Peyer's patch (tissue), 4 donors: Measurements from ENCODE around the gene PDIA2. TPM values are rescaled to one million over a fixed set of nuclear protein-coding genes. Genes with fewer than 3 reads are reported as not detected.

Source experiments
- DNase-seq, 3 donors: peaks; one replicate each; pipeline ENCODE4 v3.0.0-alpha.2; 2017 to 2019
- H3K27ac ChIP-seq, 4 donors: fragments of 200-600 bp; sonication (generic); one replicate each; pipeline ENCODE4 v1.5.1; 2016 to 2019
- H3K27me3 ChIP-seq, 2 donors: fragments of 200-600 bp; sonication (generic); one replicate each; pipeline ENCODE4 v1.5.1; 2019
- H3K36me3 ChIP-seq, 3 donors: fragments of 200-600 bp; sonication (generic); one replicate each; pipeline ENCODE4 v1.5.1; 2016 to 2019
- H3K4me1 ChIP-seq, 4 donors: fragments of 200-600 bp; sonication (generic); one replicate each; pipeline ENCODE4 v1.5.1; 2016 to 2019
- H3K4me3 ChIP-seq, 4 donors: fragments of 200-600 bp; sonication (generic); 1 replicate in 3 of 4; 2 replicates in 1 of 4; pipeline ENCODE4 v1.5.1; 2016 to 2019; ENCODE audit warnings: mild to moderate bottlenecking in 1 of 4
- H3K9me3 ChIP-seq, 4 donors: fragments of 200-600 bp; sonication (generic); one replicate each; pipeline ENCODE4 v1.5.1; 2016 to 2019; ENCODE audit warnings: mild to moderate bottlenecking in 1 of 4
- POLR2A ChIP-seq, 2 donors: fragments of 450-650 bp; IDR thresholded peaks; one replicate each; pipeline ENCODE4 v1.5.1; 2017; ENCODE audit warnings: antibody characterized with exemption in 2 of 2, mild to moderate bottlenecking in 2 of 2, moderate library complexity in 2 of 2
- total RNA-seq, 4 donors: library from RNA; depleted of rRNA; stranded (reverse); fragments of >200 nt; gene quantifications; one replicate each; pipeline ENCODE4 v1.1.0, GENCODE V29; 2016
- TF ChIP-seq, protein P1 (sequence below), 6 experiments: fragments of 450-650 bp in 4 of 6; fragments of 200-600 bp in 2 of 6; sonication (generic) in 1 of 6; IDR thresholded peaks; one replicate each; pipeline ENCODE4 v1.5.1; 2017 to 2019; ENCODE audit warnings: antibody characterized with exemption in 6 of 6, mild to moderate bottlenecking in 3 of 6, moderate library complexity in 1 of 6

The PDIA2 gene
- total RNA-seq, 4 donors from 2014 or later = 1.7 to 29.2 (median 11.1) TPM

DNA sequence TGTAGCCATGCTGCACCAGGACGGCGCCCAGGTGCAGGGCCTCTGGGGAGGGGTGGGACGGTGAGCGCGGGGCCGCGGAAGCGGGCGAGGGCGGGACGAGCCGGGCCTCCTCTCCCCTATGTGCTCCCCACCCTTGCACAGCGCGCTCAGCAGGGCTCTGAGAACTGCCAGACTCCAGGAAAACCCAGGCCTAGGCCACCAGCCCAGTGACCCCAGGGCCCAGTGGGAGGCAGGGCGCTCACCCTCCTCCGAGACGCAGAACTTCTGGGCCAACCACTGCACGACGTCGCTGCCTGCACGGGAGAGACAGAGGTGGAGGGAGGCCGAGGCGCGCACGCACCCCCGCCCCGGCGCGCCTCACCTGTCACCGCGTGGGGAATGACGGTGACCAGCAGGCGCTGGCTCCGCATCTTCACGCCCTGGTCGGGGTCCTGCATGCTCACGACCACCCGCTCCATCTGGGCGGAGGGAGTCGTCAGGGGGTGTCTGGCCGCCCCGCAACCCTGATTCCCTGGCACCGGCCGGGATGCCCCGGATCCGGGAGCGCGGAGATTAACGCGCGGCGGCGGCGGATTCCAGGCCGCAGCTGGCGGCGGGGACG lies 7.8 kb upstream of the PDIA2 start:
- H3K4me1 ChIP-seq = peaks cover 0 to 36% (median 9%) of the 10 kb centered on the region in 4 donors
- peak in 1 of 2 donors; percentile 29 for TF ChIP-seq POLR2A (IDR thresholded peaks at IDR 0.05)
- TF ChIP-seq, protein P1, sequence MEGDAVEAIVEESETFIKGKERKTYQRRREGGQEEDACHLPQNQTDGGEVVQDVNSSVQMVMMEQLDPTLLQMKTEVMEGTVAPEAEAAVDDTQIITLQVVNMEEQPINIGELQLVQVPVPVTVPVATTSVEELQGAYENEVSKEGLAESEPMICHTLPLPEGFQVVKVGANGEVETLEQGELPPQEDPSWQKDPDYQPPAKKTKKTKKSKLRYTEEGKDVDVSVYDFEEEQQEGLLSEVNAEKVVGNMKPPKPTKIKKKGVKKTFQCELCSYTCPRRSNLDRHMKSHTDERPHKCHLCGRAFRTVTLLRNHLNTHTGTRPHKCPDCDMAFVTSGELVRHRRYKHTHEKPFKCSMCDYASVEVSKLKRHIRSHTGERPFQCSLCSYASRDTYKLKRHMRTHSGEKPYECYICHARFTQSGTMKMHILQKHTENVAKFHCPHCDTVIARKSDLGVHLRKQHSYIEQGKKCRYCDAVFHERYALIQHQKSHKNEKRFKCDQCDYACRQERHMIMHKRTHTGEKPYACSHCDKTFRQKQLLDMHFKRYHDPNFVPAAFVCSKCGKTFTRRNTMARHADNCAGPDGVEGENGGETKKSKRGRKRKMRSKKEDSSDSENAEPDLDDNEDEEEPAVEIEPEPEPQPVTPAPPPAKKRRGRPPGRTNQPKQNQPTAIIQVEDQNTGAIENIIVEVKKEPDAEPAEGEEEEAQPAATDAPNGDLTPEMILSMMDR (IDR thresholded peaks at IDR 0.05) = no peak
- no peak for DNase-seq
- H3K9me3 ChIP-seq = no peaks in the 10 kb centered on the region
- H3K27ac ChIP-seq = peak overlapping the region in 1 of 4 donors; percentile 72
- no peaks in the 10 kb centered on the region for H3K36me3 ChIP-seq
- H3K4me3 ChIP-seq = peak overlapping the region; percentile 4 to 60 (median 42)
- peaks cover 0 to 3% of the 10 kb centered on the region in 2 donors for H3K27me3 ChIP-seq

- Histone ChIP-seq H3K36me3 (no peaks in the 10 kb centered on the region), H3K27me3 (peaks cover 0 to 6% of the 10 kb centered on the region in 2 donors), H3K27ac (peak within 1 kb of the TSS in 1 of 4 donors; percentile 72), H3K4me3 (peak within 1 kb of the TSS; percentile 4 to 60 (median 42)), H3K4me1 (peaks cover 0 to 39% (median 12%) of the 10 kb centered on the region in 4 donors), H3K9me3 (no peaks in the 10 kb centered on the region)
- DNase-seq = no peak
- TF ChIP-seq, protein P1 (IDR thresholded peaks at IDR 0.05) = no peak
- TF ChIP-seq POLR2A (IDR thresholded peaks at IDR 0.05) = no peak
Measured at GRCh38 chr16:275786-276232, 7.2 kb upstream of the PDIA2 start, which contains the start of gene RGS11. Gene RGS11 (minus strand): TSS chr16:275944. CDS start chr16:275911, 33 bp downstream.

DNA sequence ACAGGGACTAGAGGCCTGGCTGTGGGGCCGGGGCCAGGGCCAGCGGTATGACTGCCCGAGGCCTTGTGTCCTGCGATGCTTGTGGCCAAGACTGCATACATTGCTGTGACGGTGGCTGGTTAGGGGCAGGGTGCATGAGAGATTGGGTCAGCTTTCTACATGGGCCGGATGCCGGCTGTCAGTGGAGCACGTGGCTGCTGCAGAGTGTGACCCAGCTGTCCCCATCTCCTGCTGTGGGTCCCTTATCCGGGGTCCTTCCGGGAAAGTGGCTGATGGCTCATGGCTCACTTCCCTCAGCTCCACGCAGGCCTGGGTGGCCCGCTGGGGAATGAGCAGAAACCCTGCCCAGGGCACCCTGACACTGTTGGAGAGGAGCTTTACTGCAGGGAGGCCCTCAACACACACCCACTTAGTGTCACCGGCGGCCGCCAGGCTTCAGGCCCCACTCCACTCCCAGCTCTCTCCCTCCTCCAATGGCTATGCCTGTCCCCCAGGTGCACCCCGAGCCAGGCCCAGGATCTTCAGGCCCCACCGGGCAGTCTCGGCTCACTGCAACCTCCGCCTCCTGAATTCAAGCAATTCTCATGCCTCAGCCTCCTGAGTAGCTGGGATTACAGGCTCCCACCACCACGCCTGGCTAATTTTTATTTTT lies 6.4 kb upstream of the PDIA2 start:
- Histone ChIP-seq H3K36me3 (no peaks in the 10 kb centered on the region), H3K27me3 (peaks cover 0 to 13% of the 10 kb centered on the region in 2 donors), H3K4me3 (peak overlapping the region in 1 of 4 donors; percentile 48), H3K9me3 (no peaks in the 10 kb centered on the region), H3K27ac (peak overlapping the region in 1 of 4 donors; percentile 72), H3K4me1 (peaks cover 0 to 47% (median 14%) of the 10 kb centered on the region in 4 donors)
- TF ChIP-seq, protein P1 (IDR thresholded peaks at IDR 0.05) = no peak
- no peak for TF ChIP-seq POLR2A (IDR thresholded peaks at IDR 0.05)
- DNase-seq = no peak

DNA sequence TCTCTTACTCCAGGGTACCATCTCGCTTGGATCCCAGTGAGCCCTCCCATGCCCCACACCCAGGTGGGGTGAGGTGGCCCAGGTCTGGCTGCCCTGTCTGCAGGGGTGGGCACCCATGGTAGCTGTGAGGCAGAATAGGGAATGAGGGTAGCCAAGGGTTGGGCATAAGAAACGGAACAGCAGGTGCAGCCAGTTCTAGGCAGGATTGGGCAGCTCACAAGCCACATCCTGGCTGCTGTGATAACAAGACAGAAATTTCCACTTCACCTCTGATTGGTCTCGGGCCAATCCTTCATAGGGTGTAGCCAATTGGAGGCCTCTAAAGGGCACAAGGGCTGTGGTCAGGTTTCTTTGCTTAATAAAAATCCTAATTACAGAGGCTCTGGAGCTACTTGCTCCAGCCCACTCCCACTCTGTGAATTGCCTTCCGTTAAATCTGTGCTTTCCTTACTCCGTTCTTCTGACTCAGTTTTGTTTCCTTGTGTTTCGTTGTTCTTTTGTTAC lies 4.0 kb upstream of the PDIA2 start:
- Histone ChIP-seq H3K36me3 (no peaks in the 10 kb centered on the region), H3K9me3 (no peaks in the 10 kb centered on the region), H3K27ac (no peak overlapping the region), H3K4me1 (peaks cover 0 to 43% (median 14%) of the 10 kb centered on the region in 4 donors), H3K27me3 (peaks cover 0 to 18% of the 10 kb centered on the region in 2 donors), H3K4me3 (no peak overlapping the region)
- no peak for DNase-seq
- TF ChIP-seq, protein P1 (IDR thresholded peaks at IDR 0.05) = no peak
- TF ChIP-seq POLR2A (IDR thresholded peaks at IDR 0.05) = no peak

DNA sequence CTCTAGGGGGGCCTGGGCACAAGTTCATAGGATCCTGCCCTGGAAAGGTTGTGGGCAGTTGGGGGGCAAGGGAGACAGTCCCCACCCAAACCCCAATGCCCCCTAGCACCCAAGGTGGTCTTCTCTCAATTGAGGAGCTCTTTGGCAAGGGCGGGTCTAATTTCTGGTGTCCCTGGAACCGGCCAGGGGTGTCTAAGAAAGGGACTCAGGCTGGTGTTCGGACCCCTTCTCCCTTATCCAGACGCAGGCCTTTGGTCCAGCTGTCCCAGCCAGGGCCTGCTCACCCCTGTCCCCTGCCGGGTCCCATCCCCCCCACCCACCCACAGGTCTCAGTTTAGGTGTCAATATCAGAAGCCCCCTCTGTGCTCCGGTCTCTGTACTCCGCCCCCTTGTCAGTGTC lies 3.4 kb upstream of the PDIA2 start:
- Histone ChIP-seq H3K4me1 (peaks cover 0 to 37% (median 14%) of the 10 kb centered on the region in 4 donors), H3K36me3 (no peaks in the 10 kb centered on the region), H3K27ac (no peak overlapping the region), H3K9me3 (no peaks in the 10 kb centered on the region), H3K27me3 (peaks cover 0 to 18% of the 10 kb centered on the region in 2 donors), H3K4me3 (no peak overlapping the region)
- TF ChIP-seq, protein P1 (IDR thresholded peaks at IDR 0.05) = no peak
- TF ChIP-seq POLR2A (IDR thresholded peaks at IDR 0.05) = no peak
- no peak for DNase-seq
